ENCODE results near the gene TBCCD1.

- TF ChIP-seq POLR2A (IDR thresholded peaks at IDR 0.05; ENCODE audit: low read depth, low read length), result no peak
- no peak for TF ChIP-seq CTCF (IDR thresholded peaks at IDR 0.05; ENCODE audit: extremely low read depth in 1 of 2, insufficient read depth in 1 of 2, low read depth in 1 of 2, low read length in 2 of 2)
- no peak for TF ChIP-seq POLR2AphosphoS5 (IDR thresholded peaks at IDR 0.05; ENCODE audit: insufficient read depth, low read depth, low read length)
- no peak for TF ChIP-seq MYC (IDR thresholded peaks at IDR 0.05; ENCODE audit: low read depth, low read length)
- TF ChIP-seq EZH2 (IDR thresholded peaks at IDR 0.05; ENCODE audit: borderline replicate concordance, low read depth, low read length, severe bottlenecking), result no peak
- no peak for TF ChIP-seq JUN (IDR thresholded peaks at IDR 0.05; ENCODE audit: borderline replicate concordance, insufficient read depth, insufficient read length, low read depth)
- TF ChIP-seq MAX (IDR thresholded peaks at IDR 0.05; ENCODE audit: insufficient read depth, insufficient read length), result no peak
- no peak for TF ChIP-seq FOS (IDR thresholded peaks at IDR 0.05; ENCODE audit: borderline replicate concordance, insufficient read depth, low read length)
- no peak for TF ChIP-seq GATA2 (IDR thresholded peaks at IDR 0.05; ENCODE audit: insufficient read depth, insufficient read length, low read depth, low read length)
Measured at GRCh38 chr3:186552408-186553031, 14.6 kb downstream of the TBCCD1 start.
